H1 (cell line): Measurements from ENCODE around the gene CUX1. TPM values are rescaled to one million over a fixed set of nuclear protein-coding genes. Genes with fewer than 3 reads are reported as not detected.
"Not testable (repeated sequence)": the region's sequence is repeated elsewhere in the genome, so short reads cannot be mapped to it uniquely, and the experiment has no call there.

Experiments used
- CTCF ChIA-PET: fragments of 300-600 bp; sonication (Branson Sonifier 250); formaldehyde crosslinking; loops from one replicate; lab custom pipeline; 2021; ENCODE audit not compliant: partially characterized antibody; lab: Charles Lee
- POLR2A ChIA-PET: fragments of 300-600 bp; sonication (Branson Sonifier 250); formaldehyde crosslinking; loops from one replicate; lab custom pipeline; 2021; ENCODE audit warnings: inconsistent platforms; ENCODE audit not compliant: partially characterized antibody; lab: Charles Lee
- DNase-seq, 2 experiments: peaks; one replicate each; pipeline versions ENCODE4 v3.0.0 to v3.0.0-alpha.2; 2010 to 2022; ENCODE audit warnings: low spot score in 2 of 2, low read depth in 1 of 2, mixed read lengths in 1 of 2
- FAIRE-seq: peaks from 2 replicates; lab custom pipeline; 2011; peaks lifted over from hg19 to GRCh38; lab: Jason Lieb, UNC
- H2AFZ ChIP-seq: 2 replicates; pipeline ENCODE4 v1.8.1; 2012; ENCODE audit warnings: low read length, inconsistent platforms
- H2AK5ac ChIP-seq: 2 replicates; pipeline ENCODE4 v1.6.1; 2013; ENCODE audit warnings: low read depth, low read length
- H2BK120ac ChIP-seq: replicated peaks from 2 replicates; pipeline ENCODE3; 2013; ENCODE audit warnings: low read depth, low read length, inconsistent platforms
- H2BK12ac ChIP-seq: 2 replicates; pipeline ENCODE4 v1.6.1; 2013; ENCODE audit warnings: low read depth, low read length
- H2BK15ac ChIP-seq: 2 replicates; pipeline ENCODE4 v1.6.1; 2013; ENCODE audit warnings: low read length
- H2BK20ac ChIP-seq: 2 replicates; pipeline ENCODE4 v1.6.1; 2013; ENCODE audit warnings: low read length
- H2BK5ac ChIP-seq: 2 replicates; pipeline ENCODE4 v1.6.1; 2013; ENCODE audit warnings: low read depth, low read length
- H3K14ac ChIP-seq: 2 replicates; pipeline ENCODE4 v1.6.1; 2013; ENCODE audit warnings: inconsistent platforms; ENCODE audit not compliant: insufficient read length
- H3K18ac ChIP-seq: 2 replicates; pipeline ENCODE4 v1.6.1; 2013; ENCODE audit warnings: low read length; ENCODE audit errors: extremely low read depth
- H3K23ac ChIP-seq: 2 replicates; pipeline ENCODE4 v1.6.1; 2013; ENCODE audit warnings: inconsistent platforms; ENCODE audit not compliant: insufficient read length
- H3K23me2 ChIP-seq: 2 replicates; pipeline ENCODE4 v1.6.1; 2013; ENCODE audit warnings: low read depth, low read length
- H3K27ac ChIP-seq: 2 replicates; pipeline ENCODE4 v1.6.1; 2011; ENCODE audit warnings: low read depth, low read length, inconsistent platforms
- H3K27me3 ChIP-seq, 4 experiments: replicated peaks in 1 of 4; 1 replicate in 1 of 4; 2 replicates in 3 of 4; pipeline versions ENCODE4 v1.6.1 to v1.8.1; 2011 to 2013; ENCODE audit warnings: low read length in 3 of 4, mild to moderate bottlenecking in 3 of 4, inconsistent platforms in 2 of 4, mixed read lengths in 2 of 4, moderate library complexity in 1 of 4; ENCODE audit not compliant: control insufficient read depth in 3 of 4, insufficient read depth in 3 of 4; ENCODE audit errors: extremely low read depth in 1 of 4
- H3K36me3 ChIP-seq, 4 experiments: 2 replicates each; pipeline versions ENCODE4 v1.6.1 to v1.8.1; 2011 to 2013; ENCODE audit warnings: mild to moderate bottlenecking in 4 of 4, low read length in 3 of 4, moderate library complexity in 2 of 4, control low read depth in 1 of 4, inconsistent platforms in 1 of 4; ENCODE audit not compliant: insufficient read depth in 4 of 4, control insufficient read depth in 2 of 4
- H3K4ac ChIP-seq: replicated peaks from 2 replicates; pipeline ENCODE3; 2013; ENCODE audit warnings: low read length, low read depth, mixed read lengths, inconsistent platforms; ENCODE audit not compliant: insufficient read length
- H3K4me1 ChIP-seq, 4 experiments: replicated peaks in 1 of 4; 1 replicate in 1 of 4; 2 replicates in 3 of 4; pipeline versions ENCODE4 v1.6.1 to v1.8.1; 2011 to 2013; ENCODE audit warnings: low read length in 3 of 4, inconsistent platforms in 2 of 4, mixed read lengths in 1 of 4; ENCODE audit not compliant: insufficient read depth in 4 of 4, control insufficient read depth in 3 of 4
- H3K4me2 ChIP-seq, 2 experiments: 2 replicates each; pipeline versions ENCODE4 v1.6.1 to v1.8.1; 2011 to 2013; ENCODE audit warnings: low read depth in 2 of 2, low read length in 2 of 2, control low read depth in 1 of 2, inconsistent platforms in 1 of 2, mild to moderate bottlenecking in 1 of 2; ENCODE audit not compliant: insufficient read depth in 1 of 2
- H3K4me3 ChIP-seq, 4 experiments: fragments of 200-600, 300-600 bp in 1 of 4; sonication (generic), shearing (Covaris generic), sonication (Bioruptor Twin) in 1 of 4; 2 replicates each; pipeline versions ENCODE4 v1.5.1 to v1.8.1; 2011 to 2016; ENCODE audit warnings: low read length in 4 of 4, low read depth in 3 of 4, control low read depth in 2 of 4, inconsistent platforms in 2 of 4, mild to moderate bottlenecking in 2 of 4, mixed read lengths in 1 of 4, moderate library complexity in 1 of 4; ENCODE audit not compliant: insufficient read depth in 2 of 4; ENCODE audit errors: extremely low read depth in 1 of 4
- H3K56ac ChIP-seq: replicated peaks from 2 replicates; pipeline ENCODE3; 2013; ENCODE audit warnings: low read depth, mild to moderate bottlenecking, mixed read lengths, low read length, inconsistent platforms; ENCODE audit not compliant: insufficient read length
- H3K79me1 ChIP-seq: 2 replicates; pipeline ENCODE4 v1.6.1; 2013; ENCODE audit warnings: low read depth, low read length, control low read depth
- H3K79me2 ChIP-seq, 2 experiments: 2 replicates each; pipeline versions ENCODE4 v1.6.1 to v1.8.1; 2012 to 2013; ENCODE audit warnings: low read length in 2 of 2, mild to moderate bottlenecking in 2 of 2, inconsistent platforms in 1 of 2; ENCODE audit not compliant: insufficient read depth in 2 of 2, control insufficient read depth in 1 of 2
- H3K9ac ChIP-seq, 4 experiments: replicated peaks in 1 of 4; 1 replicate in 1 of 4; 2 replicates in 3 of 4; pipeline versions ENCODE4 v1.6.1 to v1.8.1; 2011 to 2013; ENCODE audit warnings: low read depth in 3 of 4, low read length in 3 of 4, control low read depth in 2 of 4, mild to moderate bottlenecking in 2 of 4, moderate library complexity in 2 of 4, inconsistent platforms in 1 of 4; ENCODE audit errors: extremely low read depth in 1 of 4
- H3K9me3 ChIP-seq, 2 experiments: 2 replicates each; pipeline versions ENCODE4 v1.6.1 to v1.8.1; 2012 to 2013; ENCODE audit warnings: mild to moderate bottlenecking in 2 of 2, moderate library complexity in 2 of 2, control low read depth in 1 of 2, inconsistent platforms in 1 of 2, low read depth in 1 of 2, low read length in 1 of 2, mixed read lengths in 1 of 2; ENCODE audit not compliant: insufficient read depth in 2 of 2
- H4K20me1 ChIP-seq, 2 experiments: replicated peaks in 1 of 2; 2 replicates each; pipeline versions ENCODE3 to v1.8.1; 2011 to 2013; ENCODE audit warnings: inconsistent platforms in 2 of 2, low read length in 2 of 2, mild to moderate bottlenecking in 1 of 2; ENCODE audit not compliant: insufficient read depth in 2 of 2, control insufficient read depth in 1 of 2
- H4K5ac ChIP-seq: 2 replicates; pipeline ENCODE4 v1.6.1; 2013; ENCODE audit warnings: low read length, low read depth, mixed read lengths, inconsistent platforms; ENCODE audit not compliant: insufficient read length
- H4K8ac ChIP-seq: 2 replicates; pipeline ENCODE4 v1.8.0; 2013; ENCODE audit warnings: mild to moderate bottlenecking, moderate library complexity, low read length, inconsistent platforms; ENCODE audit not compliant: insufficient read depth; ENCODE audit errors: extremely low read depth
- H4K91ac ChIP-seq: replicated peaks from 2 replicates; pipeline ENCODE3; 2013; ENCODE audit warnings: low read length, mixed read lengths, inconsistent platforms; ENCODE audit not compliant: insufficient read length
- WGBS, 2 experiments: shearing (Covaris generic) in 1 of 2; methylation state at CpG; one replicate each; pipeline versions ENCODE4 v1.1.6 to v1.1.7; 2013 to 2015; ENCODE audit warnings: low lambda C conversion rate in 2 of 2, mixed read lengths in 2 of 2, inconsistent platforms in 1 of 2, low coverage in 1 of 2, missing lambda C conversion rate in 1 of 2; ENCODE audit not compliant: insufficient replicate concordance in 2 of 2, insufficient coverage in 1 of 2, insufficient read length in 1 of 2; ENCODE audit errors: extremely low coverage in 1 of 2, missing lambda C conversion rate in 1 of 2; 5-methylcytosine and 5-hydroxymethylcytosine counted together
- polyA plus RNA-seq, 7 experiments: library from polyadenylated mRNA; depleted of rRNA in 3 of 7; stranded (reverse) in 5 of 7; unstranded in 2 of 7; fragments of >200 nt in 5 of 7; fragments of 200-250 nt in 2 of 7; gene quantifications; 1 replicate in 5 of 7; 2 replicates in 1 of 7; 4 replicates in 1 of 7; pipeline versions ENCODE4 v1.2.1 to v1.2.3, GENCODE V29; 2011 to 2013; ENCODE audit warnings: missing spikeins in 2 of 7, mixed read lengths in 2 of 7
- total RNA-seq: library from RNA; stranded (reverse); fragmentation: NEBNext Ultra II Directional; extraction: Animal tissue kit (Norgen Biotek cat#: 25700); gene quantifications from 2 replicates; pipeline ENCODE4 v1.2.1, GENCODE V29; 2021

The CUX1 gene
- total and polyA plus RNA-seq, 2 of the 8 experiments (the other 6 are each of a cell fraction or from before 2014, with no cell fraction given) = 21.6 to 65.9 TPM

DNA sequence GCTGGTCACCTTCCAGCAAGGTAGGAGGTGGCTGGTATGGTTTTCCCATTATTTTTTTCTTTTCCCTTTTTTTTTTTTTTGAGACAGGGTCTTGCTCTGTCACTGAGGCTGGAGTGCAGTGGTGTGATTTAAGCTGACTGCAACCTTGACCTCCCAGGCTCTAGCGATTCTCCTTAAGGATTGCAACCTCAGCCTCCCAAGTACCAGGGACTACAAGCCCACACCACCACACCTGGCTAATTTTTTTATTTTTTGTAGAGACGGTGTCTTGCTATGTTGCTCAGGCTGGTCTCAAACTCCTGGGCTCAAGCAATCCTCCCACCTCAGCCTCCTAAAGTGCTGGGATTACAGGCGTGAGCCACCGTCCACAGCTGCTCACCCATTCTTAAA, 24.7 kb upstream of the CUX1 start:
- H3K36me3 ChIP-seq, H3K4me3 ChIP-seq, H2AK5ac ChIP-seq, H3K27ac ChIP-seq, H3K18ac ChIP-seq, FAIRE-seq, H3K4ac ChIP-seq, H2BK20ac ChIP-seq, H2BK15ac ChIP-seq, H4K8ac ChIP-seq, H3K4me1 ChIP-seq, H3K79me1 ChIP-seq, H3K14ac ChIP-seq, H3K9me3 ChIP-seq, H2AFZ ChIP-seq, H3K9ac ChIP-seq, H4K5ac ChIP-seq, H4K20me1 ChIP-seq, H3K27me3 ChIP-seq, H3K23ac ChIP-seq, H3K79me2 ChIP-seq, H3K23me2 ChIP-seq, H4K91ac ChIP-seq, H2BK12ac ChIP-seq, DNase-seq, H2BK5ac ChIP-seq, H2BK120ac ChIP-seq, H3K4me2 ChIP-seq, H3K56ac ChIP-seq: not testable (repeated sequence)
- CTCF ChIA-PET = interaction anchor here (2.7 kb wide), 1 partner anchor 11 kb away, joined by 7 read pairs; no protein-coding TSS in a partner anchor
- 94% methylated on average over 4 of the region's 4 CpGs; no CpG with 5 or more reads in 1 of the 2 experiments for WGBS, 2 experiments
- POLR2A ChIA-PET = interaction anchor here (1.3 kb wide), 1 partner anchor 50 kb away, joined by 3 read pairs; no protein-coding TSS in a partner anchor
